ENCODE data around the gene KCNK13.
"Not testable (repeated sequence)": the region's sequence is repeated elsewhere in the genome, so short reads cannot be mapped to it uniquely, and the experiment has no call there.

KCNK13 gene

GRCh38 chr14:90060965-90061684 lies 669 bp upstream of the KCNK13 start:
- no peak for DNase-seq (ENCODE audit: low read depth in 2 of 2)

- no peak for DNase-seq (ENCODE audit: low read depth in 2 of 2)
Observed at GRCh38 chr14:90062127-90062794, 467 bp downstream of the KCNK13 start.

GRCh38 chr14:90062822-90063539 lies 1.2 kb downstream of the KCNK13 start:
- no peak for DNase-seq (ENCODE audit: low read depth in 2 of 2)

- DNase-seq (ENCODE audit: low read depth in 2 of 2) = no peak
Observed at GRCh38 chr14:90072350-90072749, 10.6 kb downstream of the KCNK13 start.

- DNase-seq (ENCODE audit: low read depth in 2 of 2) = no peak
Observed at GRCh38 chr14:90079576-90079975, 17.8 kb downstream of the KCNK13 start.

GRCh38 chr14:90087433-90087832 lies 25.6 kb downstream of the KCNK13 start:
- DNase-seq (ENCODE audit: low read depth in 2 of 2) = no peak

- DNase-seq (ENCODE audit: low read depth in 2 of 2) = no peak
Observed at GRCh38 chr14:90088176-90088575, 26.4 kb downstream of the KCNK13 start.

GRCh38 chr14:90089486-90089885 lies 27.7 kb downstream of the KCNK13 start:
- not testable (repeated sequence) for DNase-seq (ENCODE audit: low read depth in 2 of 2)

GRCh38 chr14:90091393-90091792 lies 29.6 kb downstream of the KCNK13 start:
- no peak for DNase-seq (ENCODE audit: low read depth in 2 of 2)

GRCh38 chr14:90093942-90094595 lies 32.3 kb downstream of the KCNK13 start:
- DNase-seq (ENCODE audit: low read depth in 2 of 2) = no peak

GRCh38 chr14:90095096-90095495 lies 33.3 kb downstream of the KCNK13 start:
- no peak for DNase-seq (ENCODE audit: low read depth in 2 of 2)

- no peak for DNase-seq (ENCODE audit: low read depth in 2 of 2)
Observed at GRCh38 chr14:90096566-90096965, 34.8 kb downstream of the KCNK13 start.

- DNase-seq (ENCODE audit: low read depth in 2 of 2) = no peak
Observed at GRCh38 chr14:90103808-90104207, 42.0 kb downstream of the KCNK13 start.

- no peak for DNase-seq (ENCODE audit: low read depth in 2 of 2)
Observed at GRCh38 chr14:90105756-90106155, 44.0 kb downstream of the KCNK13 start.

- no peak for DNase-seq (ENCODE audit: low read depth in 2 of 2)
Observed at GRCh38 chr14:90107789-90108188, 46.0 kb downstream of the KCNK13 start.

GRCh38 chr14:90109858-90110257 lies 48.1 kb downstream of the KCNK13 start:
- no peak for DNase-seq (ENCODE audit: low read depth in 2 of 2)

GRCh38 chr14:90111895-90112534 lies 50.2 kb downstream of the KCNK13 start:
- DNase-seq (ENCODE audit: low read depth in 2 of 2) = no peak

- no peak for DNase-seq (ENCODE audit: low read depth in 2 of 2)
Observed at GRCh38 chr14:90114554-90114953, 52.8 kb downstream of the KCNK13 start.

- DNase-seq (ENCODE audit: low read depth in 2 of 2) = no peak
Observed at GRCh38 chr14:90115780-90116179, 54.0 kb downstream of the KCNK13 start.

- no peak for DNase-seq (ENCODE audit: low read depth in 2 of 2)
Observed at GRCh38 chr14:90116444-90116843, 54.6 kb downstream of the KCNK13 start.

- DNase-seq (ENCODE audit: low read depth in 2 of 2) = no peak
Observed at GRCh38 chr14:90118027-90118426, 56.2 kb downstream of the KCNK13 start.

- no peak for DNase-seq (ENCODE audit: low read depth in 2 of 2)
Observed at GRCh38 chr14:90126260-90126659, 64.5 kb downstream of the KCNK13 start.
